HepG2 (cell line): ENCODE results near the gene BPIFB2. TPM values are rescaled to one million over a fixed set of nuclear protein-coding genes. Genes with fewer than 3 reads are reported as not detected.

ENCODE experiments used
- ATAC-seq: fragments of 200-7000 bp; cut with Tn5 transposase; 3 replicates; pipeline ENCODE4 v1.9.1; 2020; ENCODE audit warnings: mild to moderate bottlenecking, moderate library complexity
- BruUV-seq: library from RNA; stranded (reverse); fragments of 400-500 nt; replicated peaks from 2 replicates; lab custom pipeline; 2021; lab: Mats Ljungman, UMichigan
- CTCF ChIA-PET: fragments of 300-600 bp; formaldehyde crosslinking; extraction: SDS; loops from one replicate; lab custom pipeline; 2021; ENCODE audit warnings: low total read pairs, inconsistent platforms, low intra/inter-chr PET ratio; lab: Yijun Ruan, JAX
- POLR2A ChIA-PET: fragments of 350-600 bp; sonication (Branson Sonifier 250); formaldehyde crosslinking; loops from one replicate; lab custom pipeline; 2020; ENCODE audit warnings: antibody characterized with exemption, inconsistent platforms; lab: Yijun Ruan, JAX
- DNase-seq: peaks from one replicate; pipeline ENCODE4 v3.0.0-alpha.2; 2015; ENCODE audit warnings: low spot score
- FAIRE-seq: peaks from 3 replicates; lab custom pipeline; 2011; peaks lifted over from hg19 to GRCh38; lab: Jason Lieb, UNC
- H2AFZ ChIP-seq: one replicate; pipeline ENCODE4 v1.6.1; 2011; ENCODE audit warnings: low read length, inconsistent platforms
- H3K27ac ChIP-seq: fragments of 300-600 bp; 3 replicates; pipeline ENCODE4 v1.8.0; 2011; ENCODE audit warnings: mixed run types, mild to moderate bottlenecking, mixed read lengths, low read length, inconsistent platforms; ENCODE audit not compliant: insufficient read depth; ENCODE audit errors: extremely low read length
- H3K27me3 ChIP-seq, 2 experiments: fragments of 200-600 bp in 1 of 2; 2 replicates in 1 of 2; 3 replicates in 1 of 2; pipeline versions ENCODE4 v1.6.0 to v1.8.0; 2011; ENCODE audit warnings: low read length in 2 of 2, mild to moderate bottlenecking in 2 of 2, moderate library complexity in 2 of 2, inconsistent platforms in 1 of 2; ENCODE audit not compliant: insufficient read depth in 2 of 2, control insufficient read depth in 1 of 2
- H3K36me3 ChIP-seq, 2 experiments: fragments of 200-600 bp in 1 of 2; replicated peaks in 1 of 2; 2 replicates in 1 of 2; 3 replicates in 1 of 2; pipeline versions ENCODE4 v1.5.1 to v1.8.0; 2011; ENCODE audit warnings: low read length in 2 of 2, inconsistent platforms in 1 of 2; ENCODE audit not compliant: insufficient read depth in 2 of 2, control insufficient read depth in 1 of 2
- H3K4me1 ChIP-seq: 2 replicates; pipeline ENCODE4 v1.5.1; 2012; ENCODE audit warnings: low read length, inconsistent platforms; ENCODE audit not compliant: insufficient read depth
- H3K4me2 ChIP-seq: 2 replicates; pipeline ENCODE4 v1.6.0; 2011; ENCODE audit warnings: low read depth, low read length, inconsistent platforms
- H3K4me3 ChIP-seq, 3 experiments: fragments of 200-600 bp in 1 of 3; sonication (generic), shearing (Covaris generic) in 1 of 3; replicated peaks in 1 of 3; 2 replicates each; pipeline ENCODE4 v1.5.1; 2011 to 2016; ENCODE audit warnings: low read length in 3 of 3, inconsistent platforms in 2 of 3, low read depth in 2 of 3, mild to moderate bottlenecking in 2 of 3, control low read depth in 1 of 3, mixed read lengths in 1 of 3; ENCODE audit not compliant: insufficient read depth in 1 of 3
- H3K79me2 ChIP-seq: one replicate; pipeline ENCODE4 v1.6.1; 2011; ENCODE audit warnings: low read length, inconsistent platforms; ENCODE audit not compliant: insufficient read depth
- H3K9ac ChIP-seq: 2 replicates; pipeline ENCODE4 v1.6.0; 2011; ENCODE audit warnings: mild to moderate bottlenecking, low read depth, low read length, inconsistent platforms; ENCODE audit not compliant: insufficient read depth
- H3K9me3 ChIP-seq: 2 replicates; pipeline ENCODE4 v1.5.1; 2012; ENCODE audit warnings: mild to moderate bottlenecking, low read length
- H4K20me1 ChIP-seq: 2 replicates; pipeline ENCODE4 v1.6.0; 2011; ENCODE audit warnings: inconsistent platforms, mild to moderate bottlenecking, low read length, moderate library complexity; ENCODE audit not compliant: insufficient read depth
- AGO2 ChIP-seq: fragments of 200-400 bp; formaldehyde crosslinking; optimal IDR thresholded peaks from 2 replicates; pipeline ENCODE3; 2017; ENCODE audit warnings: mild to moderate bottlenecking, low read depth, low read length, moderate library complexity
- EED ChIP-seq: sonication (generic); formaldehyde crosslinking; IDR thresholded peaks from 2 replicates; pipeline ENCODE4 v1.5.0; 2020; ENCODE audit warnings: mild to moderate bottlenecking, missing genetic modification reagents
- HNRNPH1 ChIP-seq: fragments of 200-400 bp; formaldehyde crosslinking; optimal IDR thresholded peaks from 2 replicates; pipeline ENCODE3; 2017; ENCODE audit warnings: mild to moderate bottlenecking, low read depth, low read length
- HOXA3 ChIP-seq: sonication (generic); formaldehyde crosslinking; IDR thresholded peaks from 2 replicates; pipeline ENCODE4 v1.5.0; 2020; ENCODE audit warnings: missing genetic modification reagents
- HOXA7 ChIP-seq: sonication (generic); formaldehyde crosslinking; IDR thresholded peaks from 2 replicates; pipeline ENCODE4 v1.8.1; 2022; ENCODE audit warnings: mild to moderate bottlenecking, missing genetic modification reagents, moderate library complexity
- KAT8 ChIP-seq: IDR thresholded peaks from 2 replicates; pipeline ENCODE4 v1.6.1; 2016; ENCODE audit warnings: missing genetic modification reagents, missing compliant biosample characterization
- RBM22 ChIP-seq: fragments of 200-400 bp; formaldehyde crosslinking; optimal IDR thresholded peaks from 2 replicates; pipeline ENCODE3; 2017; ENCODE audit warnings: mild to moderate bottlenecking, low read length, moderate library complexity
- REXO4 ChIP-seq: sonication (generic); formaldehyde crosslinking; IDR thresholded peaks from 2 replicates; pipeline ENCODE4 v1.8.0; 2022; ENCODE audit warnings: missing genetic modification reagents, mild to moderate bottlenecking, borderline replicate concordance
- SP4 ChIP-seq: sonication (generic); formaldehyde crosslinking; IDR thresholded peaks from 2 replicates; pipeline ENCODE4 v1.8.1; 2023; ENCODE audit warnings: mild to moderate bottlenecking, missing genetic modification reagents
- THYN1 ChIP-seq: sonication (generic); formaldehyde crosslinking; IDR thresholded peaks from 2 replicates; pipeline ENCODE4 v1.8.1; 2023; ENCODE audit warnings: low read depth, mild to moderate bottlenecking, moderate library complexity, missing genetic modification reagents, borderline replicate concordance
- ZBTB20 ChIP-seq: sonication (generic); formaldehyde crosslinking; IDR thresholded peaks from 2 replicates; pipeline ENCODE4 v1.8.1; 2023; ENCODE audit warnings: missing genetic modification reagents, low read depth, mild to moderate bottlenecking, borderline replicate concordance
- ZNF264 ChIP-seq: sonication (generic); formaldehyde crosslinking; IDR thresholded peaks from 2 replicates; pipeline ENCODE4 v1.4.0; 2020; ENCODE audit warnings: missing genetic modification reagents
- ZNF274 ChIP-seq: sonication (generic); formaldehyde crosslinking; IDR thresholded peaks from 2 replicates; pipeline ENCODE4 v1.5.1; 2020; ENCODE audit warnings: mild to moderate bottlenecking, missing genetic modification reagents
- ZNF281 ChIP-seq: sonication (generic); formaldehyde crosslinking; IDR thresholded peaks from 2 replicates; pipeline ENCODE4 v1.4.0; 2020; ENCODE audit warnings: missing genetic modification reagents, borderline replicate concordance
- ZNF333 ChIP-seq: sonication (generic); formaldehyde crosslinking; IDR thresholded peaks from 2 replicates; pipeline ENCODE4 v1.4.0; 2020; ENCODE audit warnings: mild to moderate bottlenecking, missing genetic modification reagents, borderline replicate concordance
- ZNF724P ChIP-seq: sonication (generic); formaldehyde crosslinking; IDR thresholded peaks from 2 replicates; pipeline ENCODE4 v1.8.0; 2022; ENCODE audit warnings: missing genetic modification reagents, borderline replicate concordance
- ZSCAN29 ChIP-seq: sonication (generic); formaldehyde crosslinking; conservative IDR thresholded peaks from 2 replicates; pipeline ENCODE4 v1.4.0; 2020; ENCODE audit warnings: mild to moderate bottlenecking, missing genetic modification reagents
- ZSCAN5A ChIP-seq: sonication (generic); formaldehyde crosslinking; IDR thresholded peaks from 2 replicates; pipeline ENCODE4 v1.8.0; 2022; ENCODE audit warnings: mild to moderate bottlenecking, missing genetic modification reagents, borderline replicate concordance
- WGBS: methylation state at CpG from one replicate; pipeline ENCODE4 v1.1.6; 2017; ENCODE audit warnings: low lambda C conversion rate; 5-methylcytosine and 5-hydroxymethylcytosine counted together
- in situ Hi-C: cut with HindIII; loops from 2 replicates; pipeline ENCODE4 v1.10.0; 2017; ENCODE audit warnings: low pct_unique_long_range_greater_than_20kb; ENCODE audit not compliant: extremely low pct_ligation_motif_present
- intact Hi-C: fragments of 100-400 bp; cut with micrococcal nuclease; formaldehyde crosslinking; loops from one replicate; pipeline ENCODE4 v1.10.0; 2022; ENCODE audit not compliant: unreplicated experiment
- polyA plus RNA-seq, 8 experiments: library from polyadenylated mRNA; depleted of rRNA in 3 of 8; stranded (reverse) in 7 of 8; unstranded in 1 of 8; fragments of >200 nt; fragmentation: Illumina TruSeq in 4 of 8; extraction: Trizol in 4 of 8; gene quantifications; 2 replicates each; pipeline versions ENCODE4 v1.2.1 to v1.2.3, GENCODE V29; 2011 to 2016; ENCODE audit warnings: low read depth in 4 of 8, missing spikeins in 1 of 8, mixed read lengths in 1 of 8; ENCODE audit not compliant: insufficient read depth in 1 of 8
- total RNA-seq, 5 experiments: library from RNA; depleted of rRNA; stranded (reverse); fragments of >200 nt; fragmentation: Illumina TruSeq; extraction: Trizol; gene quantifications; 2 replicates each; pipeline ENCODE4 v1.2.3, GENCODE V29; 2016; ENCODE audit warnings: low read depth in 1 of 5

BPIFB2 gene
- total and polyA plus RNA-seq, 2 of the 13 experiments (the other 11 are each of a cell fraction or from before 2014, with no cell fraction given): 54.5 to 902 TPM

- TF ChIP-seq KAT8: no peak
- TF ChIP-seq HNRNPH1: peak; percentile 94
- no peak for TF ChIP-seq SP4
Measured at GRCh38 chr20:33015700-33016580, 8.4 kb downstream of the BPIFB2 start (continued).

- intact Hi-C loops (no loop called here), in situ Hi-C loops (no loop called here)
- H3K36me3 ChIP-seq: peaks cover 68 to 94% of the 10 kb centered on the region in 2 experiments
- ATAC-seq (peak; percentile 4; the same call in 1 of the 3 replicates), FAIRE-seq (no peak), DNase-seq (no peak)
- BruUV-seq: no TSS peak
- no peak overlapping the region for H3K4me2 ChIP-seq
- no peaks in the 10 kb centered on the region for H3K79me2 ChIP-seq
- peaks cover 21% of the 10 kb centered on the region; the same call in 1 of the 2 replicates for H4K20me1 ChIP-seq
- no peak overlapping the region; the same call in 1 of the 2 replicates for H3K9ac ChIP-seq
- H2AFZ ChIP-seq: no peak overlapping the region
- POLR2A ChIA-PET: interaction anchor here (2.8 kb wide), 1 partner anchor 10 kb away, joined by 9 read pairs; no protein-coding TSS in a partner anchor
- H3K27ac ChIP-seq: peak overlapping the region; percentile 3
- CTCF ChIA-PET: no interaction called here
- no peak overlapping the region for H3K4me3 ChIP-seq
- 97% methylated on average over 7 of the region's 7 CpGs for WGBS
- peaks cover 16% of the 10 kb centered on the region for H3K4me1 ChIP-seq
- H3K27me3 ChIP-seq: no peaks in the 10 kb centered on the region
- H3K9me3 ChIP-seq: no peaks in the 10 kb centered on the region
- TF ChIP-seq ZSCAN5A (CRISPR knock-in tag) (no peak), ZBTB20 (CRISPR knock-in tag) (0 out of 2 replicates have a peak, but pooled peaks have one; percentile 27), ZNF333 (CRISPR knock-in tag) (no peak), THYN1 (no peak), ZSCAN29 (CRISPR knock-in tag) (no peak), ZNF274 (CRISPR knock-in tag) (0 out of 2 replicates have a peak, but pooled peaks have one; percentile 26), REXO4 (CRISPR knock-in tag) (no peak), ZNF281 (CRISPR knock-in tag) (no peak), HOXA7 (no peak), ZNF264 (CRISPR knock-in tag) (no peak), HOXA3 (CRISPR knock-in tag) (no peak), ZNF724P (CRISPR knock-in tag) (no peak), EED (0 out of 2 replicates have a peak, but pooled peaks have one; percentile 55), RBM22 (peak; percentile 80), AGO2 (peak; percentile 96)
Measured at GRCh38 chr20:33016581-33017109, 9.1 kb downstream of the BPIFB2 start.
